RWPE2 (cell line): Measurements from ENCODE around the gene ATG2A.

Experiments used
- ATAC-seq: fragments of 200-7000 bp; cut with Tn5 transposase; 3 replicates; pipeline ENCODE4 v1.9.1; 2021; ENCODE audit warnings: low read depth
- DNase-seq: peaks from one replicate; pipeline ENCODE4 v3.0.0-alpha.2; 2020; ENCODE audit warnings: low spot score
- H3K27ac ChIP-seq: fragments of 450-650 bp; 2 replicates; pipeline ENCODE4 v1.5.1; 2017; ENCODE audit warnings: mild to moderate bottlenecking; ENCODE audit not compliant: poor library complexity, severe bottlenecking
- H3K27me3 ChIP-seq: fragments of 250-450 bp; sonication (Bioruptor Pico); 2 replicates; pipeline ENCODE4 v1.5.1; 2021; ENCODE audit warnings: mild to moderate bottlenecking, moderate library complexity; ENCODE audit not compliant: insufficient read depth, poor library complexity, severe bottlenecking
- H3K36me3 ChIP-seq: fragments of 250-450 bp; sonication (Bioruptor Pico); 2 replicates; pipeline ENCODE4 v1.5.1; 2020; ENCODE audit warnings: low read depth, mild to moderate bottlenecking, moderate library complexity
- H3K4me1 ChIP-seq: fragments of 250-450 bp; sonication (Bioruptor Pico); 2 replicates; pipeline ENCODE4 v1.5.1; 2021; ENCODE audit warnings: mild to moderate bottlenecking, moderate library complexity; ENCODE audit not compliant: insufficient read depth, poor library complexity, severe bottlenecking
- H3K4me3 ChIP-seq: fragments of 250-450 bp; sonication (Bioruptor Pico); 2 replicates; pipeline ENCODE4 v1.5.1; 2021; ENCODE audit warnings: mild to moderate bottlenecking, moderate library complexity; ENCODE audit not compliant: severe bottlenecking
- H3K9me3 ChIP-seq: fragments of 250-450 bp; sonication (Bioruptor Pico); 2 replicates; pipeline ENCODE4 v1.5.1; 2021; ENCODE audit warnings: mild to moderate bottlenecking, moderate library complexity; ENCODE audit not compliant: severe bottlenecking
- TF ChIP-seq, protein P1 (sequence below): fragments of 450-650 bp; IDR thresholded peaks from one replicate; pipeline ENCODE4 v1.5.1; 2017; ENCODE audit warnings: mild to moderate bottlenecking, moderate library complexity; ENCODE audit not compliant: poor library complexity, severe bottlenecking

Gene ATG2A

DNA sequence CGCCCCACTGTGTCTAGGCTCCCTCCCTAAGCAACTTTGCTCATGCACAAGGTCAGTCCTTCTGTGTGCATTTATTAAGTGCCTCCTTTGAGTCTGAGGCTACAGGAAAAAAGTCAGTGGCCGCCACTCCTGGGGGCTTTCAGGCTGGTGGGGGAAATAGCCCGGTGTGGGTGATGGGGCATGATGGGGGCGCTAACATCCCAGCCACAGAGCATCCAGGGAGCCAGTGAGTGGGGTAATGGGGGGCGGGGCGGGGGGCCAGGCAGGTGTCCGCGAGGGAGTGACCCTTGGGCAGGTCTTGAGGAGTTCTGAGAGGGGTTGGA is 28.6 kb downstream of the ATG2A start:
- H3K27ac ChIP-seq, result no peak overlapping the region
- no peaks in the 10 kb centered on the region for H3K9me3 ChIP-seq
- TF ChIP-seq, protein P1, sequence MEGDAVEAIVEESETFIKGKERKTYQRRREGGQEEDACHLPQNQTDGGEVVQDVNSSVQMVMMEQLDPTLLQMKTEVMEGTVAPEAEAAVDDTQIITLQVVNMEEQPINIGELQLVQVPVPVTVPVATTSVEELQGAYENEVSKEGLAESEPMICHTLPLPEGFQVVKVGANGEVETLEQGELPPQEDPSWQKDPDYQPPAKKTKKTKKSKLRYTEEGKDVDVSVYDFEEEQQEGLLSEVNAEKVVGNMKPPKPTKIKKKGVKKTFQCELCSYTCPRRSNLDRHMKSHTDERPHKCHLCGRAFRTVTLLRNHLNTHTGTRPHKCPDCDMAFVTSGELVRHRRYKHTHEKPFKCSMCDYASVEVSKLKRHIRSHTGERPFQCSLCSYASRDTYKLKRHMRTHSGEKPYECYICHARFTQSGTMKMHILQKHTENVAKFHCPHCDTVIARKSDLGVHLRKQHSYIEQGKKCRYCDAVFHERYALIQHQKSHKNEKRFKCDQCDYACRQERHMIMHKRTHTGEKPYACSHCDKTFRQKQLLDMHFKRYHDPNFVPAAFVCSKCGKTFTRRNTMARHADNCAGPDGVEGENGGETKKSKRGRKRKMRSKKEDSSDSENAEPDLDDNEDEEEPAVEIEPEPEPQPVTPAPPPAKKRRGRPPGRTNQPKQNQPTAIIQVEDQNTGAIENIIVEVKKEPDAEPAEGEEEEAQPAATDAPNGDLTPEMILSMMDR, result no peak
- H3K27me3 ChIP-seq, result no peaks in the 10 kb centered on the region
- DNase-seq (no peak), ATAC-seq (no peak)
- H3K36me3 ChIP-seq, result no peaks in the 10 kb centered on the region
- H3K4me3 ChIP-seq, result no peak overlapping the region
- H3K4me1 ChIP-seq, result peaks cover 11% of the 10 kb centered on the region

DNA sequence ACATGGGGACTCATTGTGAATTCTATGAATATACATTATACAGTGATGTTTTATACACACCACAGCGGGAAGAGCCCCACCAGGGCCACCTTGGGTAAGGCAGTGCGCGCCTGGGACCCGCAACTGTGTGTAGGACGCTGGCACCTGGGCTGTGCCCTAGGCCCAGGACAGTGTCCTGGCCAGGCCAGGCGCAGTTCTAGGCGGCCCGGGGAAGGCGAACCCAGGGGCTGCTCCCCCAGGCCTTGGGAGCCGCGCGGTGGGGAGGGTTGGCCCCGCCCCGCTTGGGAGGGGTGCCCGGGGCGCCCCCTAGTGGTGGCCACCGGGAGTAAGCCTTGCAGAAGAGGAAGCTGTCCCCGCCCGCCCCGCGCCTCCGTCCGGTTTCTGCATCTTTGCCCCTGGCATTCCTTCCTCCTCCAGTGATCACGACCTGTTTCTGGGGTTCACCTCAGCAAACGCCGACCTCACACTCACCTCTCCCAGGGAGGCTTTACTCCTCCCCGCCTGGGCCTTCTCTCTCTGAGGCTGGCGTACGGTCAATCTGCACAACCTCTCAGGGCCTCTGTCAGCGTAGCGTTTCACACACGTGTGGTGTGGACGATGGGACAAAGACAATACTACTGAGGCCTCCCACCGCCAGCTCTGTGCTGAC is 29.1 kb downstream of the ATG2A start:
- H3K27ac ChIP-seq, result no peak overlapping the region
- H3K9me3 ChIP-seq, result no peaks in the 10 kb centered on the region
- ATAC-seq (peak; percentile 59), DNase-seq (no peak)
- no peaks in the 10 kb centered on the region for H3K27me3 ChIP-seq
- TF ChIP-seq, protein P1, result peak; percentile 94
- H3K4me1 ChIP-seq, result peaks cover 11% of the 10 kb centered on the region
- no peaks in the 10 kb centered on the region for H3K36me3 ChIP-seq
- H3K4me3 ChIP-seq, result no peak overlapping the region

DNA sequence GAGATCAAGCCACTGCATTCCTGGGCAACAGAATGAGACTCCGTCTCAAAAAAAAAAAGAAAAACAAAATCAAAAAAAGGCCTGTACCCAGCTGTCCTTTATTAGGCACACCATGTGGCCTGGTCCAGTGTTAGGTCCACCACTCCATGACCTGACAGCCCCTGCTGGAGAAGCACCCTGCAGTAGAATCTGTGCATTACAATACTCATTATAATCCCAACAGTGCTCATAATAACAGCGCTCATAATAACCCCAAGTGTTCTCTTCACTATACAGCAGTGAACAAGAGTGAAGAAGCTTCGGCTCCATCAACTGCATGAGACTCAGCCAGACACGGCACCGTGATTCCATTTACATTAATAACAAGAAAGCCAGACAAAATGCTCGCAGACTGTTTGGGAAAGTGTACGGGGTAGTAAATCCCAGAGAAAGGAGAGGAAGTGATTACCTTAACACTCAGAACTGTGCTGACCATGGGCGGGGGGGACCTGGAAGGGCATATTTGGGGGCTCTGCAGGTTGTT is 29.7 kb downstream of the ATG2A start:
- Histone ChIP-seq H3K36me3 (no peaks in the 10 kb centered on the region), H3K27ac (no peak overlapping the region), H3K4me3 (no peak overlapping the region), H3K4me1 (peaks cover 11% of the 10 kb centered on the region), H3K27me3 (no peaks in the 10 kb centered on the region), H3K9me3 (no peaks in the 10 kb centered on the region)
- ATAC-seq, result no peak
- TF ChIP-seq, protein P1, result no peak
- DNase-seq, result no peak

DNA sequence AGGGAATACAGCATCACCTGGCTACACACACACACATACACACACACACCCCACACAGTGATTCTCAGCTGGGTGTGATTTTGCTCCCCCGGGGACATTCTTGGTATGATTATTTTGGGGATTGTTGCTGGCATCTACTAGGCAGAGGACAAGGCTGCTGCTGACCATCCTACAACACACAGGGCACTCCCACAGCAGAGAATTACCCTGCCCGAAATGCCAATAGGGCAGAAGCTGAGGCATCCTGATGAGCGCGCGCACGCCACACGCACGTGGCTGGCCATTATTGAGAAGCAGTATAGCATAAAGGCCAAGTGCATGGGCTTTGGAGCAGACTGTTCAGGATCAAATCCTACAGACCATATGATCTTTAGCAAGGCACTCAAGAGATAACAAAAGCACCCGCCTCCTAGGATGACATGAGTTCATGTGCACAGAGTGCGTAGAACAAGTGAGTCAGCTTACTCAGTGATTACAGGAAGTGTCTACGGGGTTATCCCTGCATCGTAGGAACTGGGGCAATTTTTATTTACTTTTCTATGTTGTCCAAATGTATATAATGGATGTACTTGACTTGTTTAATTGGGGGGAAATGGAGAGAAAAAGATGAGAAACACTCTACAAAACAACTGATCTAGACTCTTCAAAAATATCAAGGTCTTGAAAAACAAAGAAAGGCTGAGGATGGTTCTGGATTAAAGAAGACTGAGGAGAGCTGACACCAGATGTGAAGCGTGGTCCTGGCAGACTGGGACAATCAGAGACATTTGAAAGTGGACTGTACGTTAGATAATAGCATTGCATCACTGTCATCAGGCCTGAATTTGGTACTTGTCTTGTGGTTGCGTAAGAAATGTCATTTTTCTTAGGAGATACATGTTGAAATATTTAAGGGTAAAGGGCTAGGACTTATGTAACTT is 31.4 kb downstream of the ATG2A start:
- TF ChIP-seq, protein P1, result no peak
- Histone ChIP-seq H3K4me1 (peaks cover 11% of the 10 kb centered on the region), H3K27ac (peak overlapping the region; percentile 51), H3K9me3 (no peaks in the 10 kb centered on the region), H3K36me3 (no peaks in the 10 kb centered on the region), H3K4me3 (no peak overlapping the region), H3K27me3 (no peaks in the 10 kb centered on the region)
- no peak for DNase-seq
- ATAC-seq, result peak; percentile 77

DNA sequence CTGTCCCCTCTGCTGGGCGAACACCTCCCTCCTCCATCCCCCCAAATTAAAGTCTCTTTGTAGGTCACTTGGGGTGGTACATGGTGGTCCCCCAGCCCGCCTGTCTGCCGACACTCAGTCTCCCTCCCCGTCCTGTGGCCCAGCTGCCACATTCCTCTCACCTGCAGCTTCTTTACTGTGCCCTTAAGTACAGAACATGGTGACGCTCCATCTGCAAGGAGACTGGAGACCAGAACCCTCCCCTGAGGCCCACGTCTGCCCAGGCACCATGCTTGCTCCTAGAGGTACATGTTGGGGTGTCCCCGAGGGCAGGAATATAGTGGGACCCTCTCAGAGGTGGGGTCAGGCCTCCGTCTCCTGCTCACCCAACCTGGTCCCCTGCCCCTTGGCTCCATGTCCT is 33.0 kb downstream of the ATG2A start:
- peaks cover 11% of the 10 kb centered on the region for H3K4me1 ChIP-seq

More for the DNA sequence above, 33.0 kb downstream of the ATG2A start:
- Histone ChIP-seq H3K4me3 (no peak overlapping the region), H3K27me3 (no peaks in the 10 kb centered on the region), H3K9me3 (no peaks in the 10 kb centered on the region), H3K27ac (no peak overlapping the region), H3K36me3 (no peaks in the 10 kb centered on the region)
- TF ChIP-seq, protein P1, result no peak
- DNase-seq (no peak), ATAC-seq (no peak)
